SK-N-SH treated with all-trans-retinoic acid at 6 μM for 48 hours (cell line): ENCODE data around the gene ZBTB39.

Source experiments
- ATAC-seq: fragments of 200-7000 bp; cut with Tn5 transposase; 3 replicates; pipeline ENCODE4 v1.9.1; 2020; ENCODE audit warnings: mild to moderate bottlenecking, moderate library complexity
- ARNTL ChIP-seq: fragments of 450-650 bp; formaldehyde crosslinking; IDR thresholded peaks from 2 replicates; pipeline ENCODE4 v1.5.0; 2020; ENCODE audit warnings: low read depth, mild to moderate bottlenecking, moderate library complexity, borderline replicate concordance
- BACH2 ChIP-seq: fragments of 250-450 bp; sonication (Bioruptor Pico); IDR thresholded peaks from 2 replicates; pipeline ENCODE4 v1.9.0; 2021; ENCODE audit warnings: mild to moderate bottlenecking, borderline replicate concordance
- CREB5 ChIP-seq: fragments of 250-450 bp; sonication (Bioruptor Pico); IDR thresholded peaks from 2 replicates; pipeline ENCODE4 v1.5.1; 2020; ENCODE audit warnings: low read depth, mild to moderate bottlenecking, moderate library complexity
- CSRNP3 ChIP-seq: fragments of 250-450 bp; sonication (Bioruptor Pico); IDR thresholded peaks from 2 replicates; pipeline ENCODE4 v1.5.1; 2021; ENCODE audit warnings: mild to moderate bottlenecking, moderate library complexity
- ESRRG ChIP-seq: fragments of 250-450 bp; sonication (Bioruptor Pico); IDR thresholded peaks from 2 replicates; pipeline ENCODE4 v1.6.1; 2021; ENCODE audit warnings: mild to moderate bottlenecking
- GLIS3 ChIP-seq: fragments of 250-450 bp; sonication (Bioruptor Pico); IDR thresholded peaks from 2 replicates; pipeline ENCODE4 v1.5.0; 2020; ENCODE audit warnings: mild to moderate bottlenecking, moderate library complexity
- OSR1 ChIP-seq: fragments of 250-450 bp; sonication (Bioruptor Pico); IDR thresholded peaks from 2 replicates; pipeline ENCODE4 v1.8.0; 2022; ENCODE audit warnings: moderate library complexity, mild to moderate bottlenecking, inconsistent platforms
- PATZ1 ChIP-seq: fragments of 250-450 bp; sonication (Bioruptor Pico); IDR thresholded peaks from 2 replicates; pipeline ENCODE4 v1.8.0; 2020; ENCODE audit warnings: mild to moderate bottlenecking, moderate library complexity, borderline replicate concordance
- POU6F1 ChIP-seq: fragments of 250-450 bp; sonication (Bioruptor Pico); IDR thresholded peaks from 2 replicates; pipeline ENCODE4 v1.8.0; 2021; ENCODE audit warnings: low read depth, mild to moderate bottlenecking, moderate library complexity, borderline replicate concordance
- PPARA ChIP-seq: fragments of 250-450 bp; sonication (Bioruptor Pico); IDR thresholded peaks from 2 replicates; pipeline ENCODE4 v1.5.0; 2020; ENCODE audit warnings: mild to moderate bottlenecking, borderline replicate concordance
- RARB ChIP-seq: fragments of 250-450 bp; sonication (Bioruptor Pico); IDR thresholded peaks from 2 replicates; pipeline ENCODE4 v1.8.0; 2021; ENCODE audit warnings: mild to moderate bottlenecking, moderate library complexity
- TCF4 ChIP-seq: fragments of 250-450 bp; sonication (Bioruptor Pico); IDR thresholded peaks from 2 replicates; pipeline ENCODE4 v1.8.0; 2021; ENCODE audit warnings: mild to moderate bottlenecking, moderate library complexity, borderline replicate concordance
- TOX ChIP-seq: fragments of 250-450 bp; sonication (Bioruptor Pico); IDR thresholded peaks from 2 replicates; pipeline ENCODE4 v1.8.0; 2021; ENCODE audit warnings: mild to moderate bottlenecking, moderate library complexity, borderline replicate concordance
- TSHZ2 ChIP-seq: fragments of 250-450 bp; sonication (Bioruptor Pico); IDR thresholded peaks from 2 replicates; pipeline ENCODE4 v1.5.0; 2020; ENCODE audit warnings: mild to moderate bottlenecking, moderate library complexity
- ZC3H10 ChIP-seq: fragments of 250-450 bp; sonication (Bioruptor Pico); IDR thresholded peaks from 2 replicates; pipeline ENCODE4 v1.5.1; 2021; ENCODE audit warnings: mild to moderate bottlenecking, moderate library complexity
- ZFP3 ChIP-seq: fragments of 250-450 bp; sonication (Bioruptor Pico); IDR thresholded peaks from 2 replicates; pipeline ENCODE4 v1.5.0; 2020; ENCODE audit warnings: mild to moderate bottlenecking, moderate library complexity
- ZFP30 ChIP-seq: fragments of 450-650 bp; formaldehyde crosslinking; IDR thresholded peaks from 2 replicates; pipeline ENCODE4 v1.5.0; 2022; ENCODE audit warnings: mild to moderate bottlenecking, moderate library complexity
- ZNF565 ChIP-seq: fragments of 450-650 bp; formaldehyde crosslinking; conservative IDR thresholded peaks from 2 replicates; pipeline ENCODE4 v1.5.0; 2020; ENCODE audit warnings: low read depth, mild to moderate bottlenecking, moderate library complexity
- ZNF70 ChIP-seq: fragments of 450-650 bp; formaldehyde crosslinking; IDR thresholded peaks from 2 replicates; pipeline ENCODE4 v1.5.0; 2020; ENCODE audit warnings: mild to moderate bottlenecking, moderate library complexity
- ZNF8 ChIP-seq: fragments of 450-650 bp; formaldehyde crosslinking; IDR thresholded peaks from 2 replicates; pipeline ENCODE4 v1.5.0; 2020; ENCODE audit warnings: mild to moderate bottlenecking, moderate library complexity

Gene ZBTB39

GRCh38 chr12:56998981-56999380, 7.4 kb downstream of the ZBTB39 start:
- TF ChIP-seq ZNF8 (CRISPR knock-in tag): no peak
- no peak for TF ChIP-seq ZNF70 (CRISPR knock-in tag)
- no peak for TF ChIP-seq CSRNP3 (CRISPR knock-in tag)
- no peak for TF ChIP-seq ZNF565 (CRISPR knock-in tag)
- TF ChIP-seq ZFP3 (CRISPR knock-in tag): no peak
- no peak for TF ChIP-seq TOX
- TF ChIP-seq ESRRG: no peak
- TF ChIP-seq ZC3H10 (CRISPR knock-in tag): no peak
- TF ChIP-seq PATZ1: no peak
- no peak for TF ChIP-seq ARNTL (CRISPR knock-in tag)
- no peak for TF ChIP-seq OSR1 (CRISPR knock-in tag)
- TF ChIP-seq GLIS3 (CRISPR knock-in tag): no peak
- TF ChIP-seq PPARA: no peak
- TF ChIP-seq TSHZ2 (CRISPR knock-in tag): no peak
- no peak for TF ChIP-seq TCF4 (CRISPR knock-in tag)
- TF ChIP-seq BACH2: no peak
- no peak for TF ChIP-seq POU6F1
- TF ChIP-seq RARB (CRISPR knock-in tag): no peak
- TF ChIP-seq CREB5 (CRISPR knock-in tag): no peak
- TF ChIP-seq, all 23 proteins: peak for 0
- no peak for ATAC-seq

GRCh38 chr12:56998316-56998715, 8.0 kb downstream of the ZBTB39 start:
- ATAC-seq: no peak
- TF ChIP-seq ZFP3 (CRISPR knock-in tag) (no peak), ZFP30 (CRISPR knock-in tag) (no peak), ZNF8 (CRISPR knock-in tag) (no peak), ARNTL (CRISPR knock-in tag) (no peak), TOX (no peak), ZNF70 (CRISPR knock-in tag) (no peak), POU6F1 (no peak)
